Brain microvascular endothelial cell (primary cell): ENCODE data around the gene ETV5.

Experiments
- DNase-seq: peaks from one replicate; pipeline ENCODE4 v3.0.0-alpha.2; 2020
- H3K27ac ChIP-seq: fragments of 250-450 bp; sonication (Bioruptor Pico); 2 replicates; pipeline ENCODE4 v1.5.1; 2020; ENCODE audit warnings: mild to moderate bottlenecking, moderate library complexity
- H3K27me3 ChIP-seq: fragments of 250-450 bp; sonication (Bioruptor Pico); replicated peaks from 2 replicates; pipeline ENCODE4 v1.5.1; 2020; ENCODE audit warnings: mild to moderate bottlenecking
- H3K36me3 ChIP-seq: fragments of 250-450 bp; sonication (Bioruptor Pico); replicated peaks from 2 replicates; pipeline ENCODE4 v1.5.1; 2020; ENCODE audit warnings: mild to moderate bottlenecking
- H3K4me3 ChIP-seq: 2 replicates; pipeline ENCODE4 v1.5.1; 2011; ENCODE audit warnings: low read depth, mild to moderate bottlenecking, control low read depth, low read length, moderate library complexity
- in situ Hi-C: cut with HindIII; loops from 2 replicates; pipeline ENCODE4 v1.10.0; 2017; ENCODE audit warnings: low sequenced_read_pairs, low pct_ligation_motif_present
- TF ChIP-seq, protein P1 (sequence below): IDR thresholded peaks from 2 replicates; pipeline ENCODE4 v1.5.1; 2011; ENCODE audit warnings: low read depth, mild to moderate bottlenecking, moderate library complexity, low read length, control low read depth, inconsistent platforms; ENCODE audit errors: missing control alignments

The ETV5 gene

DNA sequence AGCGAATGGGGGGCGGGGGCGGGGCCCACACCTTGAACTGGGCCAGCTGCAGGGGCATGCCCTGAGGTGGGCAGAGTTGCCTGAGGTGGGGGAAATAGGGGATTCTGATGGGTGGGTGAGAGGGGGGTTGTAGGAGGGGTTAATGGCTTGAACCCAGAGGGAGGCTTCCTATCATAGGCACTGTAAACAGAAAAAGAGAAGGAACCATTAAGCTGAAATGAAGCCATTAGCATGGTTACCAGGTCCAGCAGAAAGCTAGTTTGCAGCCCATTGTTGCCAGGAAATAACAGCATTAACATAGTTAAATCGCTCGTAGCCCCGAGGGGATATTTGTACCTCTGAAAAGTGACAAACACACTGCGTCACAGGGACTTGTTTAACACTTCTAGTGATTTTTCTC, 29.0 kb downstream of the ETV5 start:
- Histone ChIP-seq H3K27me3 (no peaks in the 10 kb centered on the region), H3K27ac (no peak overlapping the region), H3K36me3 (peaks cover 57% of the 10 kb centered on the region), H3K4me3 (no peak overlapping the region)
- DNase-seq = no peak
- TF ChIP-seq, protein P1, sequence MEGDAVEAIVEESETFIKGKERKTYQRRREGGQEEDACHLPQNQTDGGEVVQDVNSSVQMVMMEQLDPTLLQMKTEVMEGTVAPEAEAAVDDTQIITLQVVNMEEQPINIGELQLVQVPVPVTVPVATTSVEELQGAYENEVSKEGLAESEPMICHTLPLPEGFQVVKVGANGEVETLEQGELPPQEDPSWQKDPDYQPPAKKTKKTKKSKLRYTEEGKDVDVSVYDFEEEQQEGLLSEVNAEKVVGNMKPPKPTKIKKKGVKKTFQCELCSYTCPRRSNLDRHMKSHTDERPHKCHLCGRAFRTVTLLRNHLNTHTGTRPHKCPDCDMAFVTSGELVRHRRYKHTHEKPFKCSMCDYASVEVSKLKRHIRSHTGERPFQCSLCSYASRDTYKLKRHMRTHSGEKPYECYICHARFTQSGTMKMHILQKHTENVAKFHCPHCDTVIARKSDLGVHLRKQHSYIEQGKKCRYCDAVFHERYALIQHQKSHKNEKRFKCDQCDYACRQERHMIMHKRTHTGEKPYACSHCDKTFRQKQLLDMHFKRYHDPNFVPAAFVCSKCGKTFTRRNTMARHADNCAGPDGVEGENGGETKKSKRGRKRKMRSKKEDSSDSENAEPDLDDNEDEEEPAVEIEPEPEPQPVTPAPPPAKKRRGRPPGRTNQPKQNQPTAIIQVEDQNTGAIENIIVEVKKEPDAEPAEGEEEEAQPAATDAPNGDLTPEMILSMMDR = no peak
- in situ Hi-C loops = no loop called here

DNA sequence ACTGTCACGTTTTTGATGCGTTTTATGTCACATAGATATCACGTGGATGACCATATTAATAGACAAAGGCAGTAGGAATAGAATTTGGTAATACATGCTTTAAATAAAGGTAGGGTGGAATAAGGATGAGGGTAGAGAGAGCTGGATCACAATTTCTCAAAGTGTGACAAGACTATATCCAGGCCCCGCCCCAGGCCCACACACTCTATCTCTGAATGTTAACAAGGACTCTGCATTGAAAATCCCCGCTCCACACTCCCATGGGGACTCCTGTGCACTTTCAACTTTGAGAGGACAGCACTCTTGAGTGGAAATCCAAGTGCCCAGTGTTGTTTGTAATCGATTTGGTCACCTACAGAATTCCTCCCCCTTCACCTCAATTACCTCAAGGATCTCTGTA, 31.4 kb downstream of the ETV5 start:
- no peak overlapping the region for H3K4me3 ChIP-seq
- H3K27ac ChIP-seq = no peak overlapping the region
- in situ Hi-C loops = no loop called here
- H3K36me3 ChIP-seq = peaks cover 57% of the 10 kb centered on the region
- TF ChIP-seq, protein P1 = no peak
- DNase-seq = no peak
- no peaks in the 10 kb centered on the region for H3K27me3 ChIP-seq

DNA sequence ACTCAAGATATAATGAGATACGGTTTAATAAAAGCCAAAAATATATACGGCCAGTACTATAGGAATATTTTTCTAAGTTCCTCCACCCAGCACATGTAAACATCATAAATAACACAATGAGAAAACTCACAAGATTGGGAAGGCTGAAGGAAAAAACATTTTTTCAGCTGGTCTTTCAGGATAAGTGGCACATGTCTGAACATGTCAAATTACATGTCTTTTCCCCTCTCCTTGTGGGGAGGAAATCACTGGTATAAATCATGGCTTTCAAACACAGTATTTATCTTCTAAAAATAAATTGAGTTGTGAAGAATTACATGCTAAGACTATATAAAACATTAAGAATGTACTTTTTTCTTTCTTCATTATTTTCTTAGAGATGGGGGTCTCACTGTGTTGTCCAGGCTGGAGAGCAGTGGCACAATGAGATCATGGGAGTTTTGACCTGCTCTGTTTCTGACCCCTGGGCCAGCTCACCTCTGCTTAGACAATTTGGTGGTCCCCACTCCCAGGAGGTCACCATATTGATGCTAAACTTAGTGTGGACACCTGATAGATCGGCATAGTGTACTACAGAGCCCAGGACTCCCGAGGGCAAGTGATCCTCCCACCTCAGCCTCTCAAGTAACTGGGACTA, 32.8 kb downstream of the ETV5 start:
- Histone ChIP-seq H3K27me3 (no peaks in the 10 kb centered on the region), H3K36me3 (peaks cover 54% of the 10 kb centered on the region), H3K27ac (no peak overlapping the region), H3K4me3 (no peak overlapping the region)
- in situ Hi-C loops = no loop called here
- TF ChIP-seq, protein P1 = no peak
- DNase-seq = no peak

DNA sequence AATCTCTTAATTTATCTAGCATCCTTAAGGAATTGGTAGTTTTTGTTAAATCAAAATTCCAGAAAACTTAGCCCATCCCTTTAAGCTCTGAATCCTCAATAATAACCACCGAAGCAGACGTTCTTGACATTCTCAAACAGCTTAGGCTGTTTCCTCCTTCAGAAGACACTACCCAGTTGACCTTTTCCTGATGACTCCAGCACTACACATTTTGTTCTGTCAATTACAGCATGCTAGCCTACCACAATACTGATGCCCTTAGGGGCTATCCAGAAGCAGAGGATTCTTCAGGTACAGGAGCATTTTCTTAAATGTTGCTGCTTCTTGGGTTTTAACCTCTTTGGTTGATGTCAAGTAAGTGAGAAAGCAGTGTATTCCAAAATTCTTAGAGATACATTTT, 33.4 kb downstream of the ETV5 start:
- Histone ChIP-seq H3K4me3 (no peak overlapping the region), H3K27ac (no peak overlapping the region), H3K27me3 (no peaks in the 10 kb centered on the region), H3K36me3 (peaks cover 59% of the 10 kb centered on the region)
- in situ Hi-C loops = no loop called here
- TF ChIP-seq, protein P1 = no peak
- no peak for DNase-seq

DNA sequence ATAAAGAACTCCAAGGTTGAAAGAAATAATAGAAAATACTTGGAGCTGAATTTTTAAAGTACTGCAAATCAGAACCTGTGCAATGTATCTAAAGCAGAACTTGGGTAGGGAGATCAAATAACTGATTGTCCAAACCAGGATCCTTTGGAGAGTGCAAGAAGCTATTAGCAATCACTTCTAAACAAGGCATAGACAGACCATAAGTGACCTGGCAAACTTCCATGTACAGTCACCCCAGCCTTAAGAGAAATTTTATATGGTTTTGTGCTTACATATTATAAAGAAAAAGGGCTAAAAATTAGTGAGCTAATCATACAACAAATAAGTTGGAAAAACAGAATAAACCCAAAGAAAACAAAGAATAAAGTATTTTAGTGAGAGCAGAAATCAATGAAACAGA, 35.2 kb downstream of the ETV5 start:
- Histone ChIP-seq H3K27ac (no peak overlapping the region), H3K27me3 (no peaks in the 10 kb centered on the region), H3K36me3 (peaks cover 56% of the 10 kb centered on the region), H3K4me3 (no peak overlapping the region)
- TF ChIP-seq, protein P1 = no peak
- in situ Hi-C loops = no loop called here
- no peak for DNase-seq

DNA sequence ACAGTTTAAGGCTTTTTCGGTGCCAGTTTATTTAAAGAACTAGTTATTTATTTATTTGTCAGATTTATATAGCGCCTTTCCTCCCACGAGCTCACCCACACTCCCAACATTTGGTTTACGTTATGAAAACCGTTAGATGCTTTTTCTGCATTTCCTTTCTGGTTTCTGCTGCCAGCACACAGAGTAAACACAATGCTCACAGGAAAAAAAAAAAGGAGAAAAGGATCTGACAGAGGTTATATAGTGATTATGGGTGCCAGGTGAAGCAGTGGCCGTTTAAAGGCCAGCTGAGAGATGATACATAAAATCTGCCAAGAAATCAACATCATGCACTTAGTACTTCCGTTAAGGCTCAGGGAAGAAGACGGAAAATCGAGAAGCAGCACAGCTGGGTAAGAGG, 37.9 kb downstream of the ETV5 start:
- H3K4me3 ChIP-seq = no peak overlapping the region
- DNase-seq = no peak
- TF ChIP-seq, protein P1 = no peak
- in situ Hi-C loops = no loop called here
- H3K36me3 ChIP-seq = peaks cover 41% of the 10 kb centered on the region
- no peaks in the 10 kb centered on the region for H3K27me3 ChIP-seq
- H3K27ac ChIP-seq = no peak overlapping the region
